HFF-Myc (cell line): ENCODE results near the gene NUP188.

ENCODE experiments used
- DNase-seq: peaks from one replicate; pipeline ENCODE4 v3.0.0-alpha.2; 2011; ENCODE audit warnings: low read depth; ENCODE audit errors: extremely low read depth
- H3K4me3 ChIP-seq: replicated peaks from 2 replicates; pipeline ENCODE4 v1.5.1; 2011; ENCODE audit warnings: low read depth, mild to moderate bottlenecking, control low read depth, low read length
- TF ChIP-seq, protein P1 (sequence below): IDR thresholded peaks from 2 replicates; pipeline ENCODE4 v1.5.1; 2012; ENCODE audit warnings: mild to moderate bottlenecking, low read depth, low read length, control low read depth; ENCODE audit errors: missing control alignments

The NUP188 gene

DNA sequence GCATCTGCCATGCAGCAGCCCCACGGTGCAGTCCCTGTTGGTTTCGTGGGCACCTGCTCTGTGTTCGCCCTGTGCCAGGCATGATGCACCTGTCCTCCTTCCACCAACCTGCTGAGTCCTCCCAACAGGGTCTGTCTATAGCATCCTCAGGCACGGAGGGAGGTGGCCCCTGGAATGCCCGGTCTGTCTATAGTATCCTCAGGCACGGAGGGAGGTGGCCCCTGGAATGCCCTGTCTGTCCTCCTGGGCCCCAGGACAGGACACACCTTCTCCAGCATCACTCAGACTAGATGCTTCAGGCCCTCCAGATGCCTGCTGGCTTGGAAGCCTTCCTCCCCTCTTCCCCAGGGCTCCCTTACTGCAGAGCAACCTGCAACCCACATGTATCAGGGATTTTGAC lies 36.6 kb upstream of the NUP188 start:
- no peak overlapping the region for H3K4me3 ChIP-seq
- TF ChIP-seq, protein P1, sequence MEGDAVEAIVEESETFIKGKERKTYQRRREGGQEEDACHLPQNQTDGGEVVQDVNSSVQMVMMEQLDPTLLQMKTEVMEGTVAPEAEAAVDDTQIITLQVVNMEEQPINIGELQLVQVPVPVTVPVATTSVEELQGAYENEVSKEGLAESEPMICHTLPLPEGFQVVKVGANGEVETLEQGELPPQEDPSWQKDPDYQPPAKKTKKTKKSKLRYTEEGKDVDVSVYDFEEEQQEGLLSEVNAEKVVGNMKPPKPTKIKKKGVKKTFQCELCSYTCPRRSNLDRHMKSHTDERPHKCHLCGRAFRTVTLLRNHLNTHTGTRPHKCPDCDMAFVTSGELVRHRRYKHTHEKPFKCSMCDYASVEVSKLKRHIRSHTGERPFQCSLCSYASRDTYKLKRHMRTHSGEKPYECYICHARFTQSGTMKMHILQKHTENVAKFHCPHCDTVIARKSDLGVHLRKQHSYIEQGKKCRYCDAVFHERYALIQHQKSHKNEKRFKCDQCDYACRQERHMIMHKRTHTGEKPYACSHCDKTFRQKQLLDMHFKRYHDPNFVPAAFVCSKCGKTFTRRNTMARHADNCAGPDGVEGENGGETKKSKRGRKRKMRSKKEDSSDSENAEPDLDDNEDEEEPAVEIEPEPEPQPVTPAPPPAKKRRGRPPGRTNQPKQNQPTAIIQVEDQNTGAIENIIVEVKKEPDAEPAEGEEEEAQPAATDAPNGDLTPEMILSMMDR, result no peak
- DNase-seq, result no peak

DNA sequence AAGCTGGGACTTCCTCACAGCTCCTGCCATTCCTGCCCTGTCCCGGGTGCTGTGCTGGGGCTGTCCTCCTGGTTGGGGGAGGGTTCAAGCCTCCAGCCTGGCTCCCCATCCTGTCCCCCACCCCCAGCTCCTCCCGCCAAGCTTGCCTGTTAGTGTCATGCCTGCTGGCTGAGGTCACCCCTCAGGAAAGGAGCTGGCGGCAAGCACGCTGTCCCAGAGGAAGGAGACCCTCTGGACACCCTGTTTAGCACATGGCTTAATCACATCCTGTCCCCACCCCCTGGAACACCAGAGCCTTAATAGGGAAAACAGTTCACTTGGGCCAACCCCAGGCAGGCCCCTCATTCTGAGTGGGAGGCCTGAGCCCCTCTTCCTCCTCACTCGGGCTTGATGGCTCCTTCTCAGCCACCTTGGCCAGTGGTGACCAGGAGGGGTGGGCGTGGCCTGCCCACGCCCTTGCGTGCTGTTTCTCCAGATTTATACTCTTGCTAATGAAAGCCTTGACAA lies 35.9 kb upstream of the NUP188 start:
- TF ChIP-seq, protein P1, result no peak
- no peak overlapping the region for H3K4me3 ChIP-seq
- DNase-seq, result no peak

DNA sequence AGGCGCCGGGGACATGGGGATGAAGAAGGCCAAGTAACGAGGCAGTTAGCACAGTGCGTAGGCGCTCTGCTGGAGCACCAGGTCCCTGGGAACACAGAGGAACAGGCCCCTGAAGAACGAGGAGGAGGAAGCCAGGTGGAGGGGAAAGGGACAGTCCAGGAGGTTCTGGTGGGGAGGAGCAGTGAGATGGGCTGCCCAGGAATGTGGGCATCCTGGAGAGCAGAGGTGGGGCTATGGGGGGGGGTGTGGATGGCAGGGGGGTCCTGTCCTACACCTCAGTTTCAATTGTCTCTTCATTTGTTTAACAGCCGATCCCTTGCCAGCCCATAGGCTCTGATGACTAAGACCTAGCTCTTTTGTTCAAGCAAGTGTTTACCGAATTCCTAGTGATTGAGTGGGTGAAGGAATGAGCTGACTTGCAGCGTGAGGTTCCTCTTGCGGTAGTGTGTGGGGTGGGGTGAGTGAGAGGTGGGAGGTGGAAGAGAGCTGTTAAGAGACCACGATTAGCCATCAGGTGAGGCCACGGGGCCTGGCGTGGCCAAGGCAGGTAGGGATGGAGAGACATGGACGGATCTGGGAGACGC lies 35.1 kb upstream of the NUP188 start:
- TF ChIP-seq, protein P1, result no peak

DNA sequence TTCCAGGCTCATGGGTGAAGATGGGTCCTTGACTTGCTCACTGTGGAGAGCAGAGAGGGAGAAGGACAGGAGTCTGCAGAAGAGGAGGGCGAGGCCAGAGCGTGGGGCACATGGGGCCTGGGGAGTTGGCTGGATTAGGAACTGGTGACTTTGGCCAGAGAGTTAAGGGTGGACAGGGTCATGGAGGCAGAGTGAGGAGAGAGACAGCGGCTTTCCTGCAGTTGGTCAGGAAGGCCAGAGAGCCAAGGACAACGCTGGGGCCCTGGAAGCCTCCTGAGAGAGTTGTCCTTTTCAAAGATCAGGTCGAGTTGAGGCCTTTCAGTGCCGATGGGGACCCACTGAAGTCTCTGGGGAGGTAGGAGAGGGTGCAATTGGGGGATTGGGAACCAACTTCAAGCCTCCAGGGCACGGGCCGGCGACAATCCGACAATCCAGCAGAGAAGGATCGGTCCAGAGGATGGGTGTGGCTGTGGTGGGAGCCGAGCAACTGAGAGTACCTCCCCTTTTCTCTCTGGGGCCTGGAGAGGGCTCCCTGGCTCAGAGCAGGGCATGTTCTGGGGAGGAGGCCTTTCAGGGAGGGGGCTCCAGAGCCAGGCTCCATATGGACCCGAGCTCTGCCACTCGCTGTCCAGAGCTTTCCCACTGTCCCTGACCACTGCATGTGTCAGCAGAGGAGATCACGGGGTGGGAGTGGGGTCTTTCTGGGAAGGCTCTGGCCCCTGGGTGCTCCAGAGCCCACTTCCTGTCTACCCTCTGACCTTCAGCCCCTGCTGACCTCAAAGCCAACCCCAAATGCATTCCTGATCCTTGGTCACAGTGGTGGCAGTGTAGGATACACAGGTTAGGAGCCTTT lies 34.2 kb upstream of the NUP188 start:
- TF ChIP-seq, protein P1, result no peak
- DNase-seq, result no peak
- no peak overlapping the region for H3K4me3 ChIP-seq

More for the DNA sequence above, 35.1 kb upstream of the NUP188 start:
- no peak for DNase-seq
- no peak overlapping the region for H3K4me3 ChIP-seq

- DNase-seq, result no peak
- TF ChIP-seq, protein P1, result no peak
- H3K4me3 ChIP-seq, result no peak overlapping the region
These were observed 33.3 kb upstream of the NUP188 start for GRCh38 chr9:128913995-128914772.

GRCh38 chr9:128916204-128916603 lies 31.3 kb upstream of the NUP188 start:
- TF ChIP-seq, protein P1, result no peak
- H3K4me3 ChIP-seq, result no peak overlapping the region
- no peak for DNase-seq
